ENCODE measurements around the gene WBP2. TPM values are rescaled to one million over a fixed set of nuclear protein-coding genes. Genes with fewer than 3 reads are reported as not detected.

Gene WBP2
- total RNA-seq, 1 donor from 2014 or later, result 33.9 TPM

GRCh38 chr17:75844530-75845057 lies 10.5 kb downstream of the WBP2 start:
- no peak for DNase-seq

GRCh38 chr17:75843577-75844529 lies 11.3 kb downstream of the WBP2 start, which contains the start of gene UNC13D:
Gene UNC13D (minus strand): TSS chr17:75844404. CDS start chr17:75844337, 67 bp downstream.
- DNase-seq, result no peak

GRCh38 chr17:75842963-75843576 lies 12.1 kb downstream of the WBP2 start:
- DNase-seq, result no peak

GRCh38 chr17:75842411-75842810 lies 12.7 kb downstream of the WBP2 start:
- DNase-seq, result no peak

- DNase-seq, result no peak
Observed at GRCh38 chr17:75840799-75841164, 14.4 kb downstream of the WBP2 start.

- DNase-seq, result no peak
Observed at GRCh38 chr17:75839942-75840798, 15.0 kb downstream of the WBP2 start.

- DNase-seq, result no peak
Observed at GRCh38 chr17:75838410-75838809, 16.7 kb downstream of the WBP2 start.

- no peak for DNase-seq
Observed at GRCh38 chr17:75837899-75838298, 17.2 kb downstream of the WBP2 start.

GRCh38 chr17:75836605-75837004 lies 18.5 kb downstream of the WBP2 start:
- no peak for DNase-seq

GRCh38 chr17:75835654-75835987 lies 19.5 kb downstream of the WBP2 start:
- DNase-seq, result no peak

- DNase-seq, result no peak
Observed at GRCh38 chr17:75834928-75835653, 20.0 kb downstream of the WBP2 start.

GRCh38 chr17:75834279-75834920 lies 20.7 kb downstream of the WBP2 start:
- DNase-seq, result no peak

- DNase-seq, result no peak
Observed at GRCh38 chr17:75832652-75833400, 22.3 kb downstream of the WBP2 start.

GRCh38 chr17:75832164-75832651 lies 22.9 kb downstream of the WBP2 start:
- no peak for DNase-seq

GRCh38 chr17:75831032-75831571 lies 24.0 kb downstream of the WBP2 start:
- no peak for DNase-seq

- DNase-seq, result no peak
Observed at GRCh38 chr17:75830164-75831031, 24.7 kb downstream of the WBP2 start.

GRCh38 chr17:75829747-75830146 lies 25.4 kb downstream of the WBP2 start:
- DNase-seq, result no peak

GRCh38 chr17:75828741-75829140 lies 26.4 kb downstream of the WBP2 start:
- DNase-seq, result no peak

GRCh38 chr17:75828076-75828400 lies 27.1 kb downstream of the WBP2 start:
- DNase-seq, result no peak

All from skin of body (tissue), 2 donors.